ENCODE data around the gene TMEM247. TPM values are rescaled to one million over a fixed set of nuclear protein-coding genes. Genes with fewer than 3 reads are reported as not detected.
"Not testable (repeated sequence)": the region's sequence is repeated elsewhere in the genome, so short reads cannot be mapped to it uniquely, and the experiment has no call there.

The TMEM247 gene
- total RNA-seq, 1 donor from 2014 or later: not detected

DNA sequence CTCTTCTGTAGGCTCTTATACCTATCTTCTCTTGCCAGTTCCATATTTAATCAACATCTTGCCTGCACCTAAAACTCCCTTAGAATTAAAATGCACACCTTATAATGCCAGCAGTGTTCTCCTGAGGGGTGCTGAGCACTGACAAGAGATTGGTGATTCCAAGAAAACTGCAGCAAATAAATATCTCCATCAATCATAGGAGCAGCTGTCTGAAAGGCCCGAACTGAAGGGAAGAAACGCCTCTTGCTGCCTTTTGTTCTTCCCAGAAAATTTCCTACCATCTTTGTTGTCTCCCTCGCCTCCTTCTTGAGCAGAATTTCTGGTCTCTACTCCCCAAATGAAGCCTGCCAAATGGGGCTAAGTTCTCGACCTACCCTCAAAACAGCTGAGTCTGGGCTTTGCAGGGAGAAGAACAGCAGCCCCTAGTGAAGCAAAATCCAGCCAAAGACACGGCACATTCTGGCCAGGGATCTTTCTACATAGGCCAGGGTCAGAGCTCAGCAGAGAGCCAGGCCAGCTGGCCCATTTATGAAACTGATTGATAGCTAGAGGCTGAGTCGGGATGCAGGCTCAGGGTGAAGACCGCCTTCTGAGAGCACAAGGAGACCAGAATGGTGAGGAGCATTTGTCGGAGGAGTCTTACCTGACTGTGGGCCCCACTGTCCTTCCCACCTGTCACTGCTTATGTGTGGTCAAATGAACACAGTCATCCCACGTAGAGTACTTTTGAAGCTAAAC, 20.4 kb upstream of the TMEM247 start:
- no peak for DNase-seq

DNA sequence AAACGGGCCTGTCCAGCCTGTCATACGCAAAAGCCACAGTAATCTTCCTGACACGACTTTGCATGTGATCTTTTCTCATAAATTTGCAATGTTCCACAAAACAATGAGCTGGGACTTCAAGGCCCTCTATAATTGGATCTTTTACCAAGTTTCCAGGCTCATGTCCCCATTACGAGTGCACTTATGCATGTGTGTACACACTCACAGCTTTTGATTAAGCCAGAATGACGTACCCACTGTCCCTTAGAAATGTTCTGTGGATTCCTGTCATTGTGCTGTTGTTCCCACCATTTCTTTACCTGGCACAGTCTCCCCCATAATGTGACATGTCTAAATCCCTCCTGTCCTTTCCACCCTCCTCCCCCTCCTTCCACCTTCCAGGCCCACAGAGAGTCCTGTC, 19.7 kb upstream of the TMEM247 start:
- no peak for DNase-seq

GRCh38 chr2:46460241-46460921, 19.0 kb upstream of the TMEM247 start:
- DNase-seq: no peak

DNA sequence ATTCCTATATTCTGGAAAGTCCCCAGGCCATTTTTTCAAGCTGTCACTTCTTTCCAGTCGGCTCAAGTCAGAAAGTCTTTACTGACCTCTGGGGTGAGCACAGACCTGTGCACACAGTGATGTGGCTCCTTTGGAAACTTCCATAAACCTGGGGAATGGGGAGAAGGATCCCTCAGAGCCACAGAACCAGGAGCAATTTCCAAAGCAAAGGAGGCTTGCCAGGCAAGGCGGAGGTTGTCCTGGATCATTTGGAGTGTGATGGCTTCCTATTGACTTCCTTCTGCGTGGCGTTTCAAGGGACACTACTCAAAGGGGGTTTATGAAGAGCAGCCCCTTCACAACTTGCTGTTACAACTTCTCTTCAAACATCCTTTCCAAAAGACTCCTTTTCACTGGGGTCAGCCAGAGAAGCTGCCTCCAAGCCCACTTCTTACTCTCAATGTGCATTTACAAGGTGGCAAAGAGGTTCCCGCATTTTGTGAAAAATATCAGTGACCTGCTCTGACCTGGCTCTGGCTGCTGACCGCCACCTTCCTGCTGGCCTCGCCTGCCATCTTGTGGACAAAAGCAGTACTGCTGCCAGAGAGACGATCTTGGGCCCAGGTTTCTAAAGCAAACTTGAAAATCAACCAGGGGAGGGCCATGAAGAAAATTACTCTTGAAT, 18.2 kb upstream of the TMEM247 start:
- peak; percentile 58 for DNase-seq

DNA sequence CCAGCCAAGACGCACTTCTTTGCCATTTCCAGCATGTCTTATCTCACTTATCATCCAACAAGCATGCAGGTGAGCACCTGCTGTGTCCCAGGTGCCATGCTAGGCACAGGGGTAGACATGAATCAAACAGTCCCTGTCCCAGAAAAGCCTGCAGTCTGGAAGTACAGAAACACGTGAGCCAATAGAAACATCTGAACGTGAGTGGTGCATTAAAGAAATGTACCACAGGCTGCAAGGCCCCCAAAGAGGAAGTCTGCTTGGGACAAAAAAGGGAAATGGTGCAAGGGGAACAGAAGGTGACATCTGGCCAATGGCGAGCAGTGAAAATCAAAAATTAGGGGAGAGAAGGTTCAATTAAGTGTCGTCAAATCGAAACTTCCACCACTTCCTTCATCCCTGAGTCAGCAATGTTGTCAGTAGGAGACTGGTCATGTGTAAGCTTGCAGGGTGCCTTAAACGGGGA, 17.6 kb upstream of the TMEM247 start:
- no peak for DNase-seq

DNA sequence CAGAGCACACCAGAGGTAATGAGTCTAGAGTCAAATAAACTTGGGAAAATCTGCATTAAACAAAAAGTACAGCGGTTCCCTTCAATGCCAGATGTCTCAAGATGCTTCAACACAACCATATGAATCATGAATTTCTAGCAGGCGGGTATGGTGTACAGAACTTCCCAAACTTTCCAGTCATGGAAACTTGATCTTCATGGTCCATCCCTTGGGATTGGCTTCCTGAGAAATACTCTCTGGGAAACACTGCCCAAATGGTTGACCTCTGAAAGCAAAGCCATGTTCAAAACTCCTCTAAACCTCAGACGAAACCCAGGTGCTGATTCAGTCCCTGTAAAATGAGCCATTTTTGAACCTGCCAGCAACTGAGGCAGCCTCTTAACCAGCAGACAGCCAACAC, 16.4 kb upstream of the TMEM247 start:
- no peak for DNase-seq

DNA sequence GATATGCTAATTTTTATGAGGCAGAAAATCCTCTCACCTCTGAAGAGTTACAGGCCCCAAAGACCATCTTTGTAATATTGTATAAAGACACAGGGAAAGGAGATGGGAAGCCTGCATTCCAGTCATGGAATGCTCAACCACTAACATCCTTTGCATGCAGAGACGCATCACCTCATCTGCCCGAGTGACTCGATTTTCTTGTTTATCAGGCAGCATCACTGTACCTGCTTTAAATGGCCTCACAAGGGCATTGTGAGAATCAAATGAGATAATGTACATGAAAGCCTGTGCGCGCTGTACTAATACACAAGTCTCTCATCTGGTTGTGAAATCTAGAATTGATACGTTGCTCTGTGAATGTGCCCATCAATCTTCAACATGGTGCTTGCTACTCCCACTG, 10.2 kb upstream of the TMEM247 start:
- no peak for DNase-seq

GRCh38 chr2:46469700-46470099, 9.7 kb upstream of the TMEM247 start:
- no peak for DNase-seq

- DNase-seq: no peak
These were observed 9.2 kb upstream of the TMEM247 start for GRCh38 chr2:46470114-46470628.

DNA sequence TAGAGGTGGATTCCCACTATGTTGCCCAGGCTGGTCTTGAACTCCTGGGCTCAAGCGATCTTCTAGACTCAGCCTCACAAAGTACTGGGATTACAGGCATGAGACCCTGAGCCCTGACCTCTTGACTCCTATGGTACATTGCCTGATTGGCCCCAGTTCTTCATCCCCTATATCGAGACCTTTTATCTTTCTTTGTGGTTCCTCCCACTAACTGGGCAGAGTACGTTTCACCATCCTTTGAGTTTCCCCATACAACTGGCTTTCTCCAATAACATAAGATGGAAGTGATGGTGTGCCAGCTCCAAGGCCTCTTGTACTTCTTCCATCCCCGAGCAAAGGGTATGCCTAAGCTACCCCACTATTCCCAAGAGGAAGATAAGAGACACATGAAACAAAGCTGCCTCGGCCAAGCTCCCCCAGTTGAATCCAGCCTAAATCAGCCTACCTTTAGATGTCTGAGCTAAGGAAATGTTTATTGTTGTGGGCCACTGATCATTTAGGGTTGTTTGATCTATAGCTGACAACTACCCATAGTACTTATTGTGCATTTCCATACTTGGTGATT, 8.3 kb upstream of the TMEM247 start:
- DNase-seq: no peak

DNA sequence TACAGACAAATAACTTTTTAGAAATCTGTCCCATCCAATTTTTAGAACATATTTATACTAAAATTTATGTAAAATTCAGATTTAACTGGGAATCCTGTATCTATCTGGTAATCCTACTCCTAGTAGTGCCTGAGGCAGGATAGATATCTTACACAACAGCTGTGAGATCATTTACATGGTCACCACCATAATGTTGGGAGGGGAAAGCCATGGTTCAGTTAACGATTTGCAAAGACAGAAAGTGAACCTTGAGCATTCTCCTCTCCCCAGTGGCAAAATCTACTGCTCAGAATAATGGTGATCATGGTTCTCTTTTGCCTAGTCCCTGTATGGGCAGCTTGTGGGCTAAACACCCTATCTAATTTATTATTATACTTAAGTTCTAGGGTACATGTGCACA, 7.7 kb upstream of the TMEM247 start:
- no peak for DNase-seq

DNA sequence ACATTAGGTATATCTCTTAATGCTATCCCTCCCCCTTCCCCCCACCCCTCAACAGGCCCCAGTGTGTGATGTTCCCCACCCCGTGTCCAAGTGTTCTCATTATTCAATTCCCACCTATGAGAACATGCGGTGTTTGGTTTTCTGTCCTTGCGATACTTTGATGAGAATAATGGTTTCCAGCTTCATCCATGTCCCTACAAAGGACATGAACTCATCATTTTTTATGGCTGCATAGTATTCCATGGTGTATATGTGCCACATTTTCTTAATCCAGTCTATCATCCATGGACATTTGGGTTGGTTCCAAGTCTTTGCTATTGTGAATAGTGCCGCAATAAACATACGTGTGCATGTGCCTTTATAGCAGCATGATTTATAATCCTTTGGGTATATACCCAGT, 7.2 kb upstream of the TMEM247 start:
- DNase-seq: not testable (repeated sequence)

- not testable (repeated sequence) for DNase-seq
These were observed 1.9 kb upstream of the TMEM247 start for GRCh38 chr2:46477462-46477861.

GRCh38 chr2:46477925-46478324, 1.4 kb upstream of the TMEM247 start:
- no peak for DNase-seq

- DNase-seq: no peak
These were observed 1.2 kb downstream of the TMEM247 start for GRCh38 chr2:46480562-46480961.

DNA sequence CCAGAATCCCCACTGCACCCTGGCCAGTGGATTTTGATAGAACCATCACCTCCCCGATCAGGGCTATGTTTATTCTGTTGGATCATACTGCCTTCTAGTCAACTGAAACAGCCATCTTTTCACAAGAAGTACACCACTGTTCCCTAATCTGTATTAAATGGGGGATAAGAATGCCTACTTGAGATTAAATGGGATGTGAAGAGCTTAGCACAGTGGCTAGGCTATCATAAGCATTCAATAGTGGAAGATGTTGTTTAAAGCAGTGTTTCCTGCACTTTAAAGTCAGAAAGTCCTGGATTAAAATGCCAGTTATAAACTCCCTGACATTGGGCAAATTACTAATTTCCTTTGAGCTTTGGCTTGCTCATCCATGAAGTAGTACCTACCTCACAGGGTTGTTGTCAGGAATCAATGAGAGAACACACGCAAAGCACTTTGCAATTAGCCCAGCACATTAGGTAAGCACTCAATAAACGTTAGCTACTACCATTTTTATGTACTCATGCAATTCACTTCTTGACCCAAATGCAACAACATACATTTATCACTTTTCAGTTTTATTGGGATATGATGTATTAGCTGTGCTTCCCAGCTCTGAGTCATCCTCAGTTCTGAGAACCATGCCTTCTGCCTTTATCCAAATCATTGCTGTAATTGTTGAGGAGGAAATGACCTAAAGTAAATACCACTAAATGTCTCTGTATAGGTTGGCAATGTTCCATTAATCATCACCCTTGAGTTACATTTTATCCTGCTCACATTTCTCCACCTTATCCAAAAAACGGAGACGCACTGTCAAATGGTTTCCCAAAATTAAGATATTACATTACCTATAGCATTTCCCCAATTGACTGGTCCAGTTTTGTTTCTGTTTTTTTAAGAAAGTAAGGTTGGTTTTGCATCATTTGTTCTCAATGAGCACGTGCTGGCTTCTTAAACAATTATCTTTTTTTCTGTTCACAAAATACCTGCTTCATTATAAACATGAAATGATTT, 2.1 kb downstream of the TMEM247 start:
- peak; percentile 9 for DNase-seq

- DNase-seq: no peak
These were observed 3.1 kb downstream of the TMEM247 start for GRCh38 chr2:46482490-46482889.

GRCh38 chr2:46485002-46485401, 5.6 kb downstream of the TMEM247 start:
- DNase-seq: no peak

DNA sequence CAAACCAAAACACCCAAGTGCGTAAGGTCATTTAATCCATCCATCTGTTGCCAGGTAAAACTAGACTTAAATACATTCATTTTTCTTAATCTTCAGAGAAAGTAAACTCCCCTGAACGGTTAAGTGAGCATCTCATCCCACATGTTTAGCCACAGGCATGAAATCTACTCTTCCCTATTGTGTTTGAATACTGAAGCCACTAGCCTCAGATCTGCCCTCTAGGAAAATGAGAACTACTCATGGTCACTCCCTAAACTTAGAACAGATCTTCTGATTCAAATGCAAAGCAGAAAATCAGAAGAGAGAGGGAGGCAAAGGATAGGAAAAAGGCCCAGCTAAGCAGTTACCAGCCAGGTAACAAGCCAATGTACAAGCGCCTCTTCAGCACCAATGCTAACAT, 7.1 kb downstream of the TMEM247 start:
- no peak for DNase-seq

- DNase-seq: no peak
These were observed 8.4 kb downstream of the TMEM247 start for GRCh38 chr2:46487667-46488335.

GRCh38 chr2:46488389-46488788, 9.0 kb downstream of the TMEM247 start:
- no peak for DNase-seq
